Measurements from ENCODE around the gene CABP4.

The CABP4 gene

GRCh38 chr11:67510023-67510345 is 54.8 kb downstream of the CABP4 start:
- DNase-seq (ENCODE audit: low spot score) (peak; percentile 20), FAIRE-seq (no peak)

Measured in RCC 7860 (cell line).